CD4-positive, alpha-beta T cell (primary cell): ENCODE measurements around the gene LRRC57. TPM values are rescaled to one million over a fixed set of nuclear protein-coding genes. Genes with fewer than 3 reads are reported as not detected.

ENCODE experiments used
- ATAC-seq: fragments of 200-7000 bp; cut with Tn5 transposase; one replicate; pipeline ENCODE4 v1.10.0; 2022; ENCODE audit warnings: mild to moderate bottlenecking; ENCODE audit not compliant: poor library complexity
- CTCF ChIA-PET: fragments of 350-600 bp; sonication (Branson Sonifier 250); formaldehyde crosslinking; loops from one replicate; lab custom pipeline; 2021; ENCODE audit warnings: antibody characterized with exemption, inconsistent platforms; lab: Charles Lee
- POLR2A ChIA-PET: fragments of 350-600 bp; sonication (Branson Sonifier 250); formaldehyde crosslinking; loops from one replicate; lab custom pipeline; 2021; ENCODE audit warnings: antibody characterized with exemption, inconsistent platforms; lab: Charles Lee
- DNase-seq, 14 experiments: peaks; one replicate each; pipeline ENCODE4 v3.0.0-alpha.2; 2013 to 2020; ENCODE audit warnings: mixed read lengths in 2 of 14
- H3K27ac ChIP-seq, 2 donors: one replicate each; pipeline versions ENCODE4 v1.5.1 to v1.7.0; 2013; ENCODE audit warnings: low read length in 2 of 2, low read depth in 1 of 2, mild to moderate bottlenecking in 1 of 2
- H3K27me3 ChIP-seq, 2 experiments: 1 replicate in 1 of 2; 2 replicates in 1 of 2; pipeline versions ENCODE4 v1.6.1 to v1.7.0; 2013; ENCODE audit warnings: low read length in 2 of 2, control low read depth in 1 of 2, mild to moderate bottlenecking in 1 of 2, moderate library complexity in 1 of 2; ENCODE audit not compliant: insufficient read depth in 2 of 2, control insufficient read depth in 1 of 2
- H3K36me3 ChIP-seq: one replicate; pipeline ENCODE4 v1.6.1; 2013; ENCODE audit warnings: low read length, control low read depth; ENCODE audit not compliant: insufficient read depth
- H3K4me1 ChIP-seq: one replicate; pipeline ENCODE4 v1.6.1; 2013; ENCODE audit warnings: low read length, control low read depth; ENCODE audit not compliant: insufficient read depth
- H3K4me3 ChIP-seq: one replicate; pipeline ENCODE4 v1.5.1; 2013; ENCODE audit warnings: mild to moderate bottlenecking, low read length, moderate library complexity
- H3K9me3 ChIP-seq, 2 experiments: 1 replicate in 1 of 2; 2 replicates in 1 of 2; pipeline versions ENCODE4 v1.6.1 to v1.7.0; 2013; ENCODE audit warnings: low read length in 2 of 2, mild to moderate bottlenecking in 2 of 2, control low read depth in 1 of 2, moderate library complexity in 1 of 2; ENCODE audit not compliant: control insufficient read depth in 1 of 2, insufficient read depth in 1 of 2
- H3K27ac Mint-ChIP-seq: one replicate; pipeline ENCODE4 v1.8.0; 2020; ENCODE audit warnings: mixed read lengths
- H3K27me3 Mint-ChIP-seq: one replicate; pipeline ENCODE4 v1.8.0; 2021; ENCODE audit warnings: mixed read lengths
- H3K36me3 Mint-ChIP-seq: one replicate; pipeline ENCODE4 v1.8.0; 2021; ENCODE audit warnings: low read depth, mixed read lengths
- H3K4me1 Mint-ChIP-seq: one replicate; pipeline ENCODE4 v1.8.0; 2021; ENCODE audit warnings: low read depth, mixed read lengths
- H3K4me3 Mint-ChIP-seq: one replicate; pipeline ENCODE4 v1.8.0; 2020; ENCODE audit warnings: mild to moderate bottlenecking, mixed read lengths
- H3K9me3 Mint-ChIP-seq: one replicate; pipeline ENCODE4 v1.8.0; 2020; ENCODE audit warnings: mixed read lengths
- intact Hi-C, 2 experiments: fragments of 100-400 bp; cut with DNase I in 1 of 2; cut with micrococcal nuclease in 1 of 2; formaldehyde crosslinking; loops; one replicate each; pipeline versions ENCODE4 v1.15.1 to v1.9.0; 2023 to 2025; cut with DNase I, micrococcal nuclease
- polyA plus RNA-seq, 2 donors: library from polyadenylated mRNA; unstranded; fragments of 120-200 nt; gene quantifications; one replicate each; pipeline ENCODE4 v1.2.1, GENCODE V29; 2013
- total RNA-seq, 174 experiments: library from RNA in 2 of 174; stranded (reverse) in 2 of 174; gene quantifications; one replicate each; pipeline ENCODE4 v1.2.3 and lab custom pipeline; 2021 to 2026
- TF ChIP-seq, protein P1 (sequence below): fragments of 200-600 bp; IDR thresholded peaks from one replicate; pipeline ENCODE4 v1.8.0; 2022; ENCODE audit warnings: antibody characterized with exemption, mild to moderate bottlenecking

Gene LRRC57
- 10 to 100 TPM; 25.8 to 29.6 TPM for total RNA-seq
- 7.8 TPM for polyA plus RNA-seq (2013, experiment 1 of 2)
- 11.7 TPM for polyA plus RNA-seq (2013, experiment 2 of 2)
- 5.7 to 36.5 (median 15.9) reads per million in 172 experiments for total RNA-seq (lab: John Stamatoyannopoulos, UW)

DNA sequence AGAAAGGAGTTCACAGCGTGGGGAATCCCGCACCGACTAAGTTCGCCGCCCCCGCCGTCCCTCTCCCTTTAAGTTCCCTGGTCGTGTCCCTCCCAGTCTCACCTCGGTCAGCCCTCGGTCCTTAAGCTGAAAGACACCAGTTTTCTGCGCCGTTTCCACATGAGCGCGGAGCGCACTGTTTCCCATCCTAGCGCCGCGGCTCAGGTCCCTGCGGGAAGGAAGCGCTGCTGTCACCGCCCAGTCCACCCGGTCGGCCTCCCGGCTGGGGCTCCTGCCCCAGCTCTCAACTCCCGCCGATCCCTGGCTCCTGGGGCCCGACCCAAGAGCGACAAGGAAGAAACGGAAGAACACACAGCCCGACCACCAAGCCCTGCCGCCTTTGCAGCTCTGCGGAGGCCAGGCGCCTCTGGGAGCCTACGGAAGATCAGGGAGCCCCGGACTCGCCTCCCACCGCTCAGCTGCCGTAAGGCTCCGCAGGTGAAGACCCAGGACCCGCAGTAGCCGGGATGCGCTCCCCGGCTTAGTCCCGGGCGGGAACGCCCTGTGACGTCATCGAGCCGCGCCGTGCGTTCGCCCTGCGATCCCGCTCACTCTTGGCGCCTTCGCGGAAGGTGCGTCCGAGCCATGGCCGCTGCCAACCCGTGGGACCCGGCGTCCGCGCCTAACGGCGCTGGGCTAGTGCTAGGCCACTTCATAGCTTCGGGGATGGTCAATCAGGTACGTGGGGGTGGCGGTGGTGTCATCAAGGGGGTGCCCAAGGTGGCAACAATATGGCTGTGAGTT is at the start of gene LRRC57, which contains the start of gene HAUS2:
TSS of gene LRRC57 (minus strand) at position 545 of the 783 bp plus-strand sequence. CDS start at position 186, 359 bp downstream.
TSS of gene HAUS2 (plus strand) at position 590 of the 783 bp plus-strand sequence. CDS start at position 625, 35 bp downstream.
- Histone ChIP-seq H3K27ac (peak within 1 kb of the TSS; percentile 76 to 84), H3K27me3 (no peaks in the 10 kb centered on the region), H3K9me3 (no peaks in the 10 kb centered on the region), H3K4me3 (peak within 1 kb of the TSS; percentile 96), H3K36me3 (peaks cover 24% of the 10 kb centered on the region), H3K4me1 (peaks cover 28% of the 10 kb centered on the region)
- CTCF ChIA-PET, result interaction anchor here (1.0 to 1.2 kb wide), 3 partner anchors 27 to 378 kb away, joined by 3 to 5 read pairs (median 3); partner anchors contain the start of gene STARD9
- DNase-seq (peak; percentile 72 to 93 (median 83)), ATAC-seq (peak; percentile 78)
- POLR2A ChIA-PET, result interaction anchor here (0.7 to 3.3 kb wide), 14 partner anchors 9 to 558 kb away, joined by 3 to 29 read pairs (median 4); partner anchors contain the start of genes GANC, SNAP23, STARD9 and TMEM87A
- Mint-ChIP-seq H3K27me3 (no peaks in the 10 kb centered on the region), H3K4me1 (peaks cover 64% of the 10 kb centered on the region), H3K36me3 (peaks cover 49% of the 10 kb centered on the region), H3K9me3 (no peaks in the 10 kb centered on the region), H3K27ac (peak within 1 kb of the TSS; percentile 92), H3K4me3 (peak within 1 kb of the TSS; percentile 91)
- TF ChIP-seq, protein P1, sequence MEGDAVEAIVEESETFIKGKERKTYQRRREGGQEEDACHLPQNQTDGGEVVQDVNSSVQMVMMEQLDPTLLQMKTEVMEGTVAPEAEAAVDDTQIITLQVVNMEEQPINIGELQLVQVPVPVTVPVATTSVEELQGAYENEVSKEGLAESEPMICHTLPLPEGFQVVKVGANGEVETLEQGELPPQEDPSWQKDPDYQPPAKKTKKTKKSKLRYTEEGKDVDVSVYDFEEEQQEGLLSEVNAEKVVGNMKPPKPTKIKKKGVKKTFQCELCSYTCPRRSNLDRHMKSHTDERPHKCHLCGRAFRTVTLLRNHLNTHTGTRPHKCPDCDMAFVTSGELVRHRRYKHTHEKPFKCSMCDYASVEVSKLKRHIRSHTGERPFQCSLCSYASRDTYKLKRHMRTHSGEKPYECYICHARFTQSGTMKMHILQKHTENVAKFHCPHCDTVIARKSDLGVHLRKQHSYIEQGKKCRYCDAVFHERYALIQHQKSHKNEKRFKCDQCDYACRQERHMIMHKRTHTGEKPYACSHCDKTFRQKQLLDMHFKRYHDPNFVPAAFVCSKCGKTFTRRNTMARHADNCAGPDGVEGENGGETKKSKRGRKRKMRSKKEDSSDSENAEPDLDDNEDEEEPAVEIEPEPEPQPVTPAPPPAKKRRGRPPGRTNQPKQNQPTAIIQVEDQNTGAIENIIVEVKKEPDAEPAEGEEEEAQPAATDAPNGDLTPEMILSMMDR, result no peak
- intact Hi-C loops, result loop anchor here (1.0 to 5.0 kb wide), 4 partner anchors 27 to 104 kb away; partner anchors contain the start of genes ZNF106 (in 2 of the 2) and STARD9 (in 1 of the 2)

DNA sequence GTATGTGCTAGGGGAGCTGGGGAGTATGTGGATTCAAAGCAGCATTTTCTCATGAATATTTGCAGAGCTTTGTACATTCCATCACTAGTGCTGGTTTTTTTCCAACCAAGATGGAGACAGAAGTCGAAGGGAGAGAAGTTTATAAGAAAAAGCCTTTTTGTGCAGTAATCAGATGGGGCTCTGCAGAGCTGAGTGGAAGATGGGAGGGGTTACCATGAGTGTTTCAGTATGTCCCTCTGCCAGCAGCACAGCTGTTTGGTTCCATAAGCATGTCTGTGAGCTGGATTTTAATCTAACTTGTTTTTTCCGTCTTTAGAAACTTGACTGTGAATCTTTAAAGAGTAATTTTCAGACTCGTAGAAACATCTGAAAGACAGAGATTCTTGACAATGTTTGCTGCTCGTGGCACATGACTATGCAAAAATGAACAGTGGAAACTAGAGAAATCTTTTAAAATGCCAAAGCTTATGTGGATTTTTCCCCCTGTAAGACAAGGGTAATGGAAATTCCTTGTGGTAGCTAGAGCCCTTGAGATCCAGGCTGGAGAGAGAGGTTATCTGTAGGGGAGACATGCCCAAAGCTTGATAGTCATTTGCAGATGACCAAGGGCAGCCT is 47.1 kb upstream of the LRRC57 start:
- H3K36me3 ChIP-seq, result no peaks in the 10 kb centered on the region
- H3K36me3 Mint-ChIP-seq, result no peaks in the 10 kb centered on the region
- DNase-seq (no peak), ATAC-seq (no peak)
- CTCF ChIA-PET, result interaction anchor here (0.6 kb wide), 2 partner anchors 21 to 26 kb away, joined by 3 read pairs; no protein-coding TSS in a partner anchor
- H3K27ac Mint-ChIP-seq, result no peak overlapping the region
- no peaks in the 10 kb centered on the region for H3K9me3 ChIP-seq
- POLR2A ChIA-PET, result interaction anchor here (1.1 kb wide), 1 partner anchor 15 kb away, joined by 3 read pairs; no protein-coding TSS in a partner anchor
- no peaks in the 10 kb centered on the region for H3K9me3 Mint-ChIP-seq
- H3K27me3 Mint-ChIP-seq, result no peaks in the 10 kb centered on the region
- no peak overlapping the region for H3K27ac ChIP-seq
- no peak overlapping the region for H3K4me3 ChIP-seq
- no peaks in the 10 kb centered on the region for H3K4me1 Mint-ChIP-seq
- H3K27me3 ChIP-seq, result no peaks in the 10 kb centered on the region
- no peak overlapping the region for H3K4me3 Mint-ChIP-seq
- intact Hi-C loops, result no loop called here
- H3K4me1 ChIP-seq, result no peaks in the 10 kb centered on the region
- TF ChIP-seq, protein P1, result no peak

DNA sequence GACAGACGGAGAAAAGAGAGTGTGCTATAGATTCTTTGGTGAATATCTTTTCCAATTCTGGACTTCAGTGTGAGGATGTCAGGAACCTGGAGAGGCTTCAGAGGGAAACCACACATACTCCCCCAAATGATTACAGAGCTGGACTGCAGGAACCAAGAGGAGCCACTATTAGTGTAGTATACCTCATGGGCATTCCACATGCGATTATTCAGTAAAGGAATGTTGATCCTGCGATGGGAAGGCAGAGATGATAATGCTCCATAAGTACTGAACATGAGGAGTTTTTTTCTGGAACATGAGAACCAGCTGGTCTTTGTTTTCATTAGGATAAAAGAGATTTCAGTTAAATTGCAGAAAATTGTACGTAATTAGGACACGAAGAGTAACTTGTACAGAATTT is 45.5 kb upstream of the LRRC57 start:
- no peak overlapping the region for H3K4me3 Mint-ChIP-seq
- Histone ChIP-seq H3K36me3 (no peaks in the 10 kb centered on the region), H3K27me3 (no peaks in the 10 kb centered on the region), H3K27ac (no peak overlapping the region), H3K9me3 (no peaks in the 10 kb centered on the region), H3K4me3 (no peak overlapping the region), H3K4me1 (no peaks in the 10 kb centered on the region)
- ChIA-PET CTCF (no interaction called here), POLR2A (interaction anchor here (1.2 kb wide), 1 partner anchor 13 kb away, joined by 3 read pairs; no protein-coding TSS in a partner anchor)
- TF ChIP-seq, protein P1, result no peak
- H3K9me3 Mint-ChIP-seq, result no peaks in the 10 kb centered on the region
- intact Hi-C loops, result no loop called here
- no peaks in the 10 kb centered on the region for H3K36me3 Mint-ChIP-seq
- no peak for ATAC-seq
- no peaks in the 10 kb centered on the region for H3K27me3 Mint-ChIP-seq
- H3K27ac Mint-ChIP-seq, result no peak overlapping the region
- DNase-seq, result no peak
- no peaks in the 10 kb centered on the region for H3K4me1 Mint-ChIP-seq
